HAP-1 (cell line): ENCODE measurements around the gene BTN2A1.

ENCODE experiments used
- DNase-seq, 2 experiments: peaks; one replicate each; pipeline ENCODE4 v3.0.0-alpha.2; 2016 to 2020; ENCODE audit warnings: low spot score in 2 of 2
- H3K27me3 ChIP-seq: fragments of 250-450 bp; sonication (Bioruptor Pico); 2 replicates; pipeline ENCODE4 v1.5.1; 2020; ENCODE audit warnings: low read depth, mild to moderate bottlenecking, moderate library complexity
- H3K36me3 ChIP-seq: fragments of 250-450 bp; sonication (Bioruptor Pico); replicated peaks from 2 replicates; pipeline ENCODE4 v1.5.1; 2020; ENCODE audit warnings: mild to moderate bottlenecking
- H3K4me1 ChIP-seq: fragments of 250-450 bp; sonication (Bioruptor Pico); 2 replicates; pipeline ENCODE4 v1.5.1; 2020; ENCODE audit warnings: mild to moderate bottlenecking
- H3K4me3 ChIP-seq: fragments of 250-450 bp; sonication (Bioruptor Pico); 2 replicates; pipeline ENCODE4 v1.5.1; 2020; ENCODE audit warnings: mild to moderate bottlenecking, moderate library complexity
- H3K9me3 ChIP-seq: fragments of 250-450 bp; sonication (Bioruptor Pico); 2 replicates; pipeline ENCODE4 v1.5.1; 2020; ENCODE audit warnings: mild to moderate bottlenecking, moderate library complexity
- in situ Hi-C: fragments of 300-500 bp; cut with MboI; formaldehyde crosslinking; loops from 3 replicates; pipeline ENCODE4 v1.14.3; 2020; ENCODE audit warnings: low sequenced_read_pairs, inconsistent platforms, mixed read lengths

Gene BTN2A1

GRCh38 chr6:26483727-26484126, 26.0 kb downstream of the BTN2A1 start:
- H3K9me3 ChIP-seq: 0 out of 2 replicates have a peak, but pooled peaks cover 8% of the 10 kb centered on the region
- H3K27me3 ChIP-seq: no peaks in the 10 kb centered on the region
- DNase-seq: no peak
- no peaks in the 10 kb centered on the region for H3K4me1 ChIP-seq
- no peaks in the 10 kb centered on the region for H3K36me3 ChIP-seq
- H3K4me3 ChIP-seq: no peak overlapping the region
- in situ Hi-C loops: no loop called here

DNA sequence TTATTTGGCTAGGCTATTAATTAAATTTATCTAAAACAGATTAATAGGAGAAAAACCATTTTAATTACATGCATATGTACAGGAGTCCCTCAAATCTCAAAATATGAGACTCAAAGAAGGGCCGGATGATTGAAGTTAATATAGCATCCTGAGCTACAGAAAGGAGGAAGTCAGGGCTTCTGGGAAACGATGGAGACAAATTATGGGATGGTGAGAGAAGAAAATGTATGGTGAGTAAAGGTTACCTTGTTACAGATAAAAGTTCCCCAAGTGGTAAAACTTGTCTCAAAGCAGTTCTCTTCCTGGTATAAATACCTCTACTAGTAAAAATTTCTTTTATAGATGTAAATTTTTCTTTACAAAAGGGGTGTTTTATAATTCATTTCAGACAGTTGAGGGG, 26.4 kb downstream of the BTN2A1 start:
- Histone ChIP-seq H3K9me3 (0 out of 2 replicates have a peak, but pooled peaks cover 8% of the 10 kb centered on the region), H3K4me1 (no peaks in the 10 kb centered on the region), H3K4me3 (no peak overlapping the region), H3K27me3 (no peaks in the 10 kb centered on the region), H3K36me3 (no peaks in the 10 kb centered on the region)
- in situ Hi-C loops: no loop called here
- DNase-seq: no peak

DNA sequence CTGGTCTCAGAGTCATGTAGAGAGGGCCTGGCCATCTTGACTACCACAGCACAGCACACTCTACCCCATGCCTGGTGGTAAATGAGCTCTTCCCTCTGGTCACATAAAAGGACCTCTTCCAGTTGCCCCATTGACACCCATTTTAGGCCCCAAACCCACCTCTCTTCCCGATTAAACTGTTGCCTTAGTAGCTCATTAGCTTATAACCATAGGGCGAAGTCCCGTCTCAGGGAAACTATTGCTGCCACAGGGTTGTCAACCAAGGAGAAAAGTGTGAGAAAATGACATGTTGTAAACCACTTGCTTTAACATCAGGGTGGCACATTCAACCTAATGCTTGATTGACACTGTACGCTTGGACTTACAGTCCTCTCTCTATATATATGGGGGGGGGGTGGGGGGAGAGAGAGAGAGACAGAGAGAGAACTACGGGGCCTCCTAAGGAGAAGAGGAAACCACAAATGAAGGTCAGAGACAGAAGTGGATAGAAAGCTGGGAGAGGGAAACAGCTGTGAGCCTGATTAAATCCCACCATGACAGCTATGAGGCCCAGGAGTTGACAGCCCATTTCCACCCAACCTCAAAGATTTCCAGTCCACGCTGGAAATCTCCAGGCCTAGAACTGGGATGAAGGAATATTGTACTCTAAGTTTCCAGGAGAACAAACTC, 27.5 kb downstream of the BTN2A1 start:
- no peak for DNase-seq
- H3K4me3 ChIP-seq: no peak overlapping the region
- H3K27me3 ChIP-seq: no peaks in the 10 kb centered on the region
- H3K4me1 ChIP-seq: no peaks in the 10 kb centered on the region
- no peaks in the 10 kb centered on the region for H3K36me3 ChIP-seq
- in situ Hi-C loops: no loop called here
- 0 out of 2 replicates have a peak, but pooled peaks cover 5% of the 10 kb centered on the region for H3K9me3 ChIP-seq

DNA sequence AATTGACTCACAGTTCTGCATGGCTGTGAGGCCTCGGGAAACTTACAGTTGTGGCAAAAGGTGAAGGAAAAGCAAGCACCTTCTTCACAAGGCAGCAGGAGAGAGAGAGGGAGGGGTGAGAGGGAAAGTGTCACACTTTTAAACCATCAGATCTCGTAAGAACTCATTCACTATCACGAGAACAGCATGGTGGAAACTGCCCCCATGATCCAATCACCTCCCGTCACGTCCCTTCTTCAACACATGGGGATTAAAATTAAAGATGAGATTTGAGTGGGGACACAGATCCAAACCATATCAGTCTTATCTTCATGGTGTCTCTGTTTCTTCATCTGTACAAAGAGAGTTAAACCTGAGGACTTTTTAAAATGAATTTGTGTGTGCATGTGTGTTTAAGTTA, 28.6 kb downstream of the BTN2A1 start:
- Histone ChIP-seq H3K4me3 (no peak overlapping the region), H3K9me3 (no peaks in the 10 kb centered on the region), H3K4me1 (no peaks in the 10 kb centered on the region), H3K36me3 (no peaks in the 10 kb centered on the region), H3K27me3 (no peaks in the 10 kb centered on the region)
- DNase-seq: no peak
- in situ Hi-C loops: no loop called here

- Histone ChIP-seq H3K9me3 (no peaks in the 10 kb centered on the region), H3K36me3 (no peaks in the 10 kb centered on the region), H3K4me1 (no peaks in the 10 kb centered on the region), H3K4me3 (no peak overlapping the region), H3K27me3 (no peaks in the 10 kb centered on the region)
- in situ Hi-C loops: no loop called here
- DNase-seq: no peak
Measured at GRCh38 chr6:26487466-26487865, 29.7 kb downstream of the BTN2A1 start.

DNA sequence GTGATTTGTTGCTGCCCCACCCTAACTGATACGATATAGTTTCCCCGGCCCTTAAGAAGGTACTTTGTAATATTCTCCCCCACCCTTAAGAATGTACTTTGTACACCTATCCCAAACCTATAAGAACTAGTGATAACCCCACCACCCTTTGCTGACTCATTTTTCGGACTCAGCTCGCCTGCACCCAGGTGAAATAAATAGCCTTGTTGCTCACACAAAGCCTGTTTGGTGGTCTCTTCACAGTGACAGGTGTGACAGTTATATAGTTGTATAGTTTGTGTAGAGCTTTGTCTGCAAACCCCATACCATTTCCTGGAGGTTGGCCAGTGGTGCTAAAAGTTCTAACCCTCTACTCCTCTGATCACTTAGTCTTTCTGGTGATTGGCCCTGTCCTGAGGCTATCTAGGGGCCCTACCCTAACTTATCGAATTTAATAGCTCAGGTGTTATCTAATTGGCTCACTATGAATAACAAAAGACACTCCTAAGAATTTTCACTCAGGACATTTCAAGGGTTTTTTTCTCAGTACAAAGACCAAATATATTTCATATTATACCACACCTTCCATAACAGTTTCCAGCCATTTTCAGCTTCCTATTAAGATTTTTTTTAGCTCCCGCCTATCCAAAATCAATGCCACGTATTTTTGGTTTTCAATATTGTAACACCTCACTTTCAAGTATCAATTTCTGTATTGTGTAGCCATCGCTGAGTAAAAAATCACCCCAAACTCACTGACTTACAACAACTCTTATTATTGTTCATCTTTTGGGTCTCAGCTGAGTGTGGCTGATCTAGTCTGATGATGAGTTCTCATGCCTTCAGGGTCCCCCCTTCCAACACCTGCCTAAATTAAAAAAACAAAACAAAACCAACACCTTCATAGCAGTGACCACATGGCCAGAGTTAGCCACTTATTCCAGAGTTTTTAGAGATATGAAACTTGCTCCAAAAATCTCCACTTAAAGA, 32.5 kb downstream of the BTN2A1 start:
- no peaks in the 10 kb centered on the region for H3K4me1 ChIP-seq
- H3K36me3 ChIP-seq: no peaks in the 10 kb centered on the region
- DNase-seq: no peak
- H3K4me3 ChIP-seq: no peak overlapping the region
- H3K27me3 ChIP-seq: no peaks in the 10 kb centered on the region
- in situ Hi-C loops: no loop called here
- H3K9me3 ChIP-seq: no peaks in the 10 kb centered on the region

DNA sequence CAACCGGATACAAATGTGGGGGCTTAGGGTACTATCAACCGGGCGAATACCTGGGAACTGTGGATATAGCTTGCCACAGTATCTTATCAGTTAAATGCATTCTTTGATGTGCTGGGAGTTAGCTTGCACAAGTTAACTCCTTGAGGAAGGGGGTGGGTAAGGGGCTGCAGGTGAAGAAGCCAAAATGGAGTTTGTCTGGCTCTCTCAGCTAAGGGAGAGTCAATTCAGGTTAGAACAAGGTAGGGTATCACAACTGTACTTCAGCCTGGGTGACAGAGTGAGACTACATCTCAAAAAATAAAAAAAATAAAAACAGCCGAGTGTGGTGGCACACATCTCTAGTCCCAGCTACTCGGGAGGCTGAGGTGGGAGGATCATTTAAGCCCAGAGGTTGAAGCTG, 33.8 kb downstream of the BTN2A1 start:
- Histone ChIP-seq H3K9me3 (no peaks in the 10 kb centered on the region), H3K36me3 (no peaks in the 10 kb centered on the region), H3K4me3 (no peak overlapping the region), H3K4me1 (no peaks in the 10 kb centered on the region), H3K27me3 (no peaks in the 10 kb centered on the region)
- in situ Hi-C loops: no loop called here
- DNase-seq: no peak

DNA sequence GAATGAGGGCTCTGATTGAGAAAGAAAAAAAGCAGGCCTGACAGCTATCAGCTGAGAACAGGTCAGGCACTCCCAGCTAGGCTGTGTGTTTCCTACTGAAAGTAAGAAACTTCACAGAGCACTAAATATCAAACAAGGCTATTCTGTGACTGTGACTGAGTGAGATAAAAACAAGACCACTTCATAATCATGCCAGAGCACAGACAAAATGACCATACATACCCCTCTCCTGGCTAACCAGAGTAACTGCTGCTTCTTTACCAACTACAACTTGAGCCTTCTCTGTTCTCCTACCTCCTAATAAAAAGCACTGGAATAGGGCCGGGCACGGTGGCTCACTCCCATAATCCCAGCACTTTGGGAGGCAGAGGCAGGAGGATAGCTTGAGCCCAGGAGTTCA, 35.5 kb downstream of the BTN2A1 start:
- no peak overlapping the region for H3K4me3 ChIP-seq
- H3K27me3 ChIP-seq: no peaks in the 10 kb centered on the region
- H3K36me3 ChIP-seq: no peaks in the 10 kb centered on the region
- H3K4me1 ChIP-seq: no peaks in the 10 kb centered on the region
- in situ Hi-C loops: no loop called here
- DNase-seq: no peak
- no peaks in the 10 kb centered on the region for H3K9me3 ChIP-seq

- Histone ChIP-seq H3K4me3 (no peak overlapping the region), H3K27me3 (no peaks in the 10 kb centered on the region), H3K9me3 (no peaks in the 10 kb centered on the region), H3K4me1 (no peaks in the 10 kb centered on the region), H3K36me3 (no peaks in the 10 kb centered on the region)
- DNase-seq: no peak
- in situ Hi-C loops: no loop called here
Measured at GRCh38 chr6:26494117-26494516, 36.4 kb downstream of the BTN2A1 start.

DNA sequence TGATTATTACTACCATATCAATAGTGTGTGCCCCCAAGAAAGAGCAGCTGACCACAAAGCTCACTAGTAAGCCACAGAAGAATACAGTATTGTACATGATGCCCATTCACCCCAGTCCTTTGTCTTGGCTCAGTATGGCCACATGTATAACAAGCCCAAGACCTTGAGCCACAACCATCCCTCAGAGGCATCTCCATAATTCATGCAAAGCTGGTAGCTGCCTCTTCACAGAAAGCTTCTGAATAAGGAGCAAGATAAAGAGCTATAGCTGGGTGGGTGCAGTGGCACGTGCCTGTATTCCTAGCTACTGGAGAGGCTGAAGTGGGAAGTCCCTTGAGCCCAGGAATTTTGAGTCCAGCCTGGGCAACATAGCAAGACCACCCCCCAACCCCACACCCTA, 37.5 kb downstream of the BTN2A1 start:
- Histone ChIP-seq H3K4me1 (no peaks in the 10 kb centered on the region), H3K36me3 (no peaks in the 10 kb centered on the region), H3K4me3 (no peak overlapping the region), H3K9me3 (no peaks in the 10 kb centered on the region), H3K27me3 (no peaks in the 10 kb centered on the region)
- no peak for DNase-seq
- in situ Hi-C loops: no loop called here

GRCh38 chr6:26497610-26498009, 39.9 kb downstream of the BTN2A1 start:
- in situ Hi-C loops: no loop called here

GRCh38 chr6:26500102-26500501, 42.3 kb downstream of the BTN2A1 start, which contains the start of gene BTN1A1:
TSS of gene BTN1A1 (plus strand) at chr6:26500303. CDS start at chr6:26501287, 984 bp downstream.
- Histone ChIP-seq H3K9me3 (no peaks in the 10 kb centered on the region), H3K4me3 (no peak within 1 kb of the TSS), H3K36me3 (no peaks in the 10 kb centered on the region), H3K4me1 (no peaks in the 10 kb centered on the region), H3K27me3 (no peaks in the 10 kb centered on the region)
- in situ Hi-C loops: no loop called here
- DNase-seq: no peak

More at GRCh38 chr6:26497610-26498009, 39.9 kb downstream of the BTN2A1 start:
- Histone ChIP-seq H3K4me3 (no peak overlapping the region), H3K36me3 (no peaks in the 10 kb centered on the region), H3K4me1 (no peaks in the 10 kb centered on the region), H3K27me3 (no peaks in the 10 kb centered on the region), H3K9me3 (no peaks in the 10 kb centered on the region)
- DNase-seq: no peak

GRCh38 chr6:26501482-26501986, 43.8 kb downstream of the BTN2A1 start:
- Histone ChIP-seq H3K36me3 (no peaks in the 10 kb centered on the region), H3K27me3 (no peaks in the 10 kb centered on the region), H3K4me3 (no peak overlapping the region), H3K9me3 (no peaks in the 10 kb centered on the region), H3K4me1 (no peaks in the 10 kb centered on the region)
- no peak for DNase-seq
- in situ Hi-C loops: no loop called here

- no peaks in the 10 kb centered on the region for H3K9me3 ChIP-seq
- H3K27me3 ChIP-seq: no peaks in the 10 kb centered on the region
- no peak overlapping the region for H3K4me3 ChIP-seq
- DNase-seq: no peak
- in situ Hi-C loops: no loop called here
- H3K36me3 ChIP-seq: no peaks in the 10 kb centered on the region
- no peaks in the 10 kb centered on the region for H3K4me1 ChIP-seq
Measured at GRCh38 chr6:26502165-26502564, 44.4 kb downstream of the BTN2A1 start.
